Measurements from ENCODE around the gene EIF5A.

DNA sequence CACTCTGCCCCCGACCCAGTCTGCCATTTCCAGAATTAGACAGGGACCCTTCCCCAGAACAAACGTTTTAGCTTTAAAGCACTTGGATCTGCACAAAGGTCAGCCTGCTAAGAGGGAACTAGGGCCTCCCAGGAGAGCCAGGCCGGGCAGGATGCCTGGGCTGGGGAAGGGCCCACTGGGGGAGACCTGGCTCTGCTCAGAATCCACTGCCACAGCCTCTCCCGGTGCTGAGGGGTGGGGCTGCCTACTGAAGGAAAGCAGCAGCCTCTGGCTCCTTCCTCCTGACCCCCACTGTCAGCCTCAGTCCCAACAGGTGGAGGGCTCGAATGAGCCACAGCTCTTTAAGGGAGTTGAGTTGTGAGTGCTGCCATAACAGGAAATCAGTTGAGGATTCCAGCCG lies 14.7 kb upstream of the EIF5A start:
- TF ChIP-seq, protein P1, sequence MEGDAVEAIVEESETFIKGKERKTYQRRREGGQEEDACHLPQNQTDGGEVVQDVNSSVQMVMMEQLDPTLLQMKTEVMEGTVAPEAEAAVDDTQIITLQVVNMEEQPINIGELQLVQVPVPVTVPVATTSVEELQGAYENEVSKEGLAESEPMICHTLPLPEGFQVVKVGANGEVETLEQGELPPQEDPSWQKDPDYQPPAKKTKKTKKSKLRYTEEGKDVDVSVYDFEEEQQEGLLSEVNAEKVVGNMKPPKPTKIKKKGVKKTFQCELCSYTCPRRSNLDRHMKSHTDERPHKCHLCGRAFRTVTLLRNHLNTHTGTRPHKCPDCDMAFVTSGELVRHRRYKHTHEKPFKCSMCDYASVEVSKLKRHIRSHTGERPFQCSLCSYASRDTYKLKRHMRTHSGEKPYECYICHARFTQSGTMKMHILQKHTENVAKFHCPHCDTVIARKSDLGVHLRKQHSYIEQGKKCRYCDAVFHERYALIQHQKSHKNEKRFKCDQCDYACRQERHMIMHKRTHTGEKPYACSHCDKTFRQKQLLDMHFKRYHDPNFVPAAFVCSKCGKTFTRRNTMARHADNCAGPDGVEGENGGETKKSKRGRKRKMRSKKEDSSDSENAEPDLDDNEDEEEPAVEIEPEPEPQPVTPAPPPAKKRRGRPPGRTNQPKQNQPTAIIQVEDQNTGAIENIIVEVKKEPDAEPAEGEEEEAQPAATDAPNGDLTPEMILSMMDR (IDR thresholded peaks at IDR 0.05) = no peak
- TF ChIP-seq POLR2A (IDR thresholded peaks at IDR 0.05) = no peak
